B cell (primary cell): ENCODE data around the gene PSMD8.

Experiments used
- EZH2 ChIP-seq: IDR thresholded peaks from 2 replicates; pipeline ENCODE4 v1.6.1; 2012; ENCODE audit warnings: borderline replicate concordance, low read depth, mild to moderate bottlenecking, moderate library complexity, low read length; ENCODE audit not compliant: insufficient read depth, poor library complexity, severe bottlenecking
- TF ChIP-seq, protein P1 (sequence below): fragments of 200-600 bp; IDR thresholded peaks from one replicate; pipeline ENCODE4 v1.8.0; 2022; ENCODE audit warnings: antibody characterized with exemption, mild to moderate bottlenecking

DNA sequence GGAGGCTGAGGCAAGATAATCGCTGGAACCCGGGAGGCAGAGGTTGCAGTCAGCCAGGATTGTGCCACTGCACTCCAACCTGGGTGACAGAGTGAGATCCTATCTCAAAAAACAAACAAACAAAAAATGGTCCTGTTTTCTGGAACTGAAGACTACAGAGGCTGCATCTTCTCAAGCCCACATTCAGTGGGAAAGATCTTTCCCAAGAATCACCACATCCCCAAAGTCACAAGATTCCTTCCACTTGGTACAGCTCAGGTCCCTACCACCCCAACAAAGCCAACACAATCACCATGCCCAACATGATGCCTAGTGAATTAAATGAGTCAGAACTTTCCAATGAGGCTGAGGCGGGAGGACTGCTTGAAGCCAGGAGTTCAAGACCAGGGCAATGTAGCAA lies 23.5 kb upstream of the PSMD8 start:
- TF ChIP-seq, protein P1, sequence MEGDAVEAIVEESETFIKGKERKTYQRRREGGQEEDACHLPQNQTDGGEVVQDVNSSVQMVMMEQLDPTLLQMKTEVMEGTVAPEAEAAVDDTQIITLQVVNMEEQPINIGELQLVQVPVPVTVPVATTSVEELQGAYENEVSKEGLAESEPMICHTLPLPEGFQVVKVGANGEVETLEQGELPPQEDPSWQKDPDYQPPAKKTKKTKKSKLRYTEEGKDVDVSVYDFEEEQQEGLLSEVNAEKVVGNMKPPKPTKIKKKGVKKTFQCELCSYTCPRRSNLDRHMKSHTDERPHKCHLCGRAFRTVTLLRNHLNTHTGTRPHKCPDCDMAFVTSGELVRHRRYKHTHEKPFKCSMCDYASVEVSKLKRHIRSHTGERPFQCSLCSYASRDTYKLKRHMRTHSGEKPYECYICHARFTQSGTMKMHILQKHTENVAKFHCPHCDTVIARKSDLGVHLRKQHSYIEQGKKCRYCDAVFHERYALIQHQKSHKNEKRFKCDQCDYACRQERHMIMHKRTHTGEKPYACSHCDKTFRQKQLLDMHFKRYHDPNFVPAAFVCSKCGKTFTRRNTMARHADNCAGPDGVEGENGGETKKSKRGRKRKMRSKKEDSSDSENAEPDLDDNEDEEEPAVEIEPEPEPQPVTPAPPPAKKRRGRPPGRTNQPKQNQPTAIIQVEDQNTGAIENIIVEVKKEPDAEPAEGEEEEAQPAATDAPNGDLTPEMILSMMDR = no peak
- TF ChIP-seq EZH2 = no peak
